NCI-H128 (cell line): Measurements from ENCODE around the gene BPGM.

Source experiments
- DNase-seq: peaks from one replicate; lab custom pipeline; 2025; ENCODE audit not compliant: unreplicated experiment; lab: John Stamatoyannopoulos, UW

BPGM gene

DNA sequence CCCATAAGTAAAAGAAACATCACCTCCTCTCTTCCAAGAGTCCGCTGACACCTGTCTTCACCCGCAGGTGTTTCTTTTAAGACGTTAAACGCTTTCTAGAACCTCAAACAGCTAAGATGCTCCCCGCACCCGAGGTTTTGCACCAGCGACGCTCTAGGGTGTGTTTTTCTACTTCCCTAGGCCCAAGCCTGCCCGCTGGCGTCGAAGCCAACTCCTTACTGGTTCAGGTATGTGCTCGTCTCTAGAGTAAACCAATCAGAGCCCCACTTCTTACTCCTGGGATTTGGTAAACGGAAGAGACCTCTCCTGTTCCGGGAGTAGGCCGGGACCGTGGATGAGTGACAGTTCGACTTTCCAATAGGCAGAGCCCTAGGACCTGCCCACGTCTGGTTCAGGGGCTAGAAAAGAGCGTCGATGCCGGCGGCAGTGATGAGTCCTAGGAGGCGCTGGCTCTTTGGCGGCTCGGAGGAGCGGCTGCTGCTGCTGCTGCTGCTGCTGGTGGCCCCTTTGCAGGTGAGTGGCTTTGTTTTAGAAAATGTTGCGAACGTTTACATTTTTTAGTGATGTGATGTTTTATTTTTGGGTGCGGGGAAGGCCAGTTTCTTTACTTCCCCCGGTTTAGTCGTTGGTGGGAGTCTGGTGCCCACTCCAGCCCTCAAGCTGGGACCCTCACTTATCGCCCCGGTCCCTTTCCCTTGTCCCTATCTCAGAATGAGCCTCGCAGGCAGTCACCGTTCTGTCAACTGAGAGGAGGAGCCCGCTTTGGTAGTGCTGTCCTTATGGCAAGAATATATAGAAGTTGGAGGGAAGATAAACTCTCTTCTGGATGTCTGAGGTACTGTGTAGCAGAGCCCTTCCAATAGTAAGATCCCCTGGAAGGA lies at the start of gene BPGM:
Gene BPGM, plus strand, starts transcription at position 429 of the 881 bp plus-strand sequence. CDS start 14,655 bp downstream, outside the sequence.
- peak; percentile 99 for DNase-seq

DNA sequence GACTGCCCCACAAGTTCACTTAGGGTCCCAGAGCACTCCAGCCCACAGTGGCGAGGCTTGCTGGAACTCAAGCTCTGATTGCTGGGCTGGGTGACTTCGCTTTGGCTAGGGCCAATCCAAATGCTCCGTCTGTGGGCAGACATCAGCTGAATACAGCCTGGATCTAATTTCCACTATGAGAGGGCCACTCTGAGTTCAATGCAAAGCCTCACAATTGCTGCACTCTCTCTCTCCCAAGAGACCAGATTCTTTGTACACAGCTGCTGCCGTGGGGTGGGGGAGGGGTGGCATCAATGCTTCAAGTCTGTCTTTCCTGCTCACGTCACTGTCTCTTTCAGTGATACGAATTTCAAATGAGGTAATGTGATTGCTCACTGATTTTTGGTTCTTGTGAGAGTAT lies 47.3 kb upstream of the BPGM start:
- DNase-seq, result no peak

- DNase-seq, result no peak
Observed at GRCh38 chr7:134601459-134601858, 45.2 kb upstream of the BPGM start.

- DNase-seq, result no peak
Observed at GRCh38 chr7:134602881-134603451, 43.7 kb upstream of the BPGM start.

GRCh38 chr7:134605978-134606923 lies 40.4 kb upstream of the BPGM start:
- DNase-seq, result no peak

DNA sequence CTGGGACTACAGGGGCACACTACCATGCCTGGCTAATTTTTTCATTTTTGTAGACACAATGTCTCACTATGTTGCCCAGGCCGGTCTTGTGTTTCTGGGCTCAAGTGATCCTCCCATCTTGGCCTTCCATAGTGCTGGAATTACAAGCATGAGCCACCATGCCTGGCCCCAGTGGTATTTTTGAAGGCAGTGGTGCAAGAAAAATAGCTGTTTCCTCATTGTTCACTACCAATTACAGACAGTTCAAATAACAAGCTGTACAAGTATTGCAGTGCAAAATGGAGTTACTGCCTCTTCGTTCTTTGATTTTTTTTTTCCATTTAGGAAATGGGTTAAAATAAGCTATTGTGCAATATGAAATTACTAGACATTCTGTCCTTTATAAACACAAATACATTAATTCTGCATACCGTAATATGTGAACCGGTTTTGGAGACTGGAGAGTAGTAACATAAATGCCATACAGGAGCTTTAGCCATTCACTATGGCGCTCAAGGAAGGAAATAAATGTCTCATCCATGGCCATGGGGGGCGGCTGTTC lies 35.0 kb upstream of the BPGM start:
- DNase-seq, result no peak

DNA sequence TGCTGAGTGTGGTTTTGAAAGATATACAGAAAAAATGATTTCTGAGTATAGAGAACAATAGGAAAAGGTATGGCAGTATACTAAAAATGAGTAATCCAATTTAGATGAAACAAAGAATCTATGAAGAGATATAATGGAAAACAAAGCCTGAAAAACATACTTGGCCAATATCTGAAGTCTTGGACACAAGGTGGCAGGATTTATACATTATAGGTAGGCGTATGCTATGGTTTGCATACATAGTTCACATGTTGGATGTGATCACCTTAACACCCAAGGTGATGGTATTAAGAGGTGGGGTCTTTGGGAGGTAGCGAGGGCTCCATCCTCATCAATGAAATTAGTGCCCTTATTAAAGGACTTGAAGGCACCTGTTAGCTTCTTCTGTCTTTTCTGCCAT lies 34.5 kb upstream of the BPGM start:
- DNase-seq, result no peak

DNA sequence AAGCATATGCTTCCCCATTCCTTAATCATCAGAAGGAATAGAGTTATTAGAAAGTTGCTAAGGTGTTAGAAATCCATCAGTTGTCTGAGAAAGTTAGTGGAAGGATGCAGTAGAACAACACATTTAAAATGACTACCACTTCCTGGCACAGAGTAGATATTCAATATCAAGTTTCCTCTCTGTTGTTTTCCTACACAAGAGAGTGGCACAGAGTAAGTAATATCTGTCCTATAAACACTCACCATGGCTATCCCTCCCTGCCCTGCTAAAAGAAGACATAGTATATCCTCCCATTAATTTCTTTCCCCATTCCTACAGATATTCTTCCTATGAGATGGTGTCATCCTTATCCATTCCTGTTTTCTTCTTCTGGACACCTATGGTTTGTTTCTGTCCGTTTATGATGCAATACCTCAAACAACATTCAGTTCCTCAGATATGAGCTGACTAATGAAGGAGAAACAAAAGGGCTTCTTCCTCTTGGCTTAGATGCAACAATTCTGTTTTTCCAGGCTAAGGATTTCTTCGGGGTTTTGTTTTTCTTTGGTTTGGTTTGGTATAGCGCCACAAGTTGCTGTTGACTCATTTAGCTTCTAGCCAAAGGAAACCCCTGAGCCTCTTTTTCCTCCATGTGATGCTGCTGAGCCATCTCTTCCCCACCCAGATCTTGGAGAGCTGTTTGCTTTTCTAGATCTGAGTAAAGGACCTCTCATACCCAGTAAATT lies 32.9 kb upstream of the BPGM start:
- no peak for DNase-seq

GRCh38 chr7:134616611-134617010 lies 30.0 kb upstream of the BPGM start:
- no peak for DNase-seq

DNA sequence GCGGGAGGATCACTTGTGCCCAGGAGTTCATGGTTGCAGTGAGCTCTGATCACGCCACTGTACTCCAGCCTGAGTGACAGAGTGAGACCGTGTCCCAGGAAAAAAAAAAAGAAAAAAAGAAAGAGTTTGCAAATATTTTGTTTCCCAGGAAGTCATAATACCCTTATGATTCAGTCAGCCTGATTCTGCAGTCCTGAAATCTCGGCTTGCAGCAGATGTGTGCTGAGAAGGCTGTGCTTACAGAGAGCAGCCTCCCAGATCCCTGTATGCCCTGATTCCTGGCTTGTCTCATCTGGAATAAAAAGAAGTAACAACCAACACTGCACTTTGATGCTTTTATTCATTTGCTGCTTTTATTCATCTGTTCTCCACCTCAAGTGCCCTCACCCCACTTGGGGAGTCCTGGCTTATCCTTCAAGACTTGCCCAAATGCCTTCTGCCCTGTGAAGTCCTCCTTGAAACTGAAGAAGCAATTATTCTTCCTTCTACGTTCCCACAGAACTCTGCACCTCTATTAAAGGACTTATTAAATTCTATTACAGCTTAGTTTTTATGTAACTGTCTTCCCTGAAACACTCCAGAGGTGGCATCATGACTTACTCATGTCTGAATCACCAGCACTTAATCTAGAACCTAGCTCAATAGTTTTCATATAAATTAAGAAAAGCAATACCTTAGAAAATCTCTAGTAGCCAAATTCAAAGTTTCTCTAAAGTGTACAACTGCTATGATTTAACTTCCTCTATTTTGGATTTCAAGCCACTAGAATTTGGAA lies 27.7 kb upstream of the BPGM start:
- DNase-seq, result no peak

DNA sequence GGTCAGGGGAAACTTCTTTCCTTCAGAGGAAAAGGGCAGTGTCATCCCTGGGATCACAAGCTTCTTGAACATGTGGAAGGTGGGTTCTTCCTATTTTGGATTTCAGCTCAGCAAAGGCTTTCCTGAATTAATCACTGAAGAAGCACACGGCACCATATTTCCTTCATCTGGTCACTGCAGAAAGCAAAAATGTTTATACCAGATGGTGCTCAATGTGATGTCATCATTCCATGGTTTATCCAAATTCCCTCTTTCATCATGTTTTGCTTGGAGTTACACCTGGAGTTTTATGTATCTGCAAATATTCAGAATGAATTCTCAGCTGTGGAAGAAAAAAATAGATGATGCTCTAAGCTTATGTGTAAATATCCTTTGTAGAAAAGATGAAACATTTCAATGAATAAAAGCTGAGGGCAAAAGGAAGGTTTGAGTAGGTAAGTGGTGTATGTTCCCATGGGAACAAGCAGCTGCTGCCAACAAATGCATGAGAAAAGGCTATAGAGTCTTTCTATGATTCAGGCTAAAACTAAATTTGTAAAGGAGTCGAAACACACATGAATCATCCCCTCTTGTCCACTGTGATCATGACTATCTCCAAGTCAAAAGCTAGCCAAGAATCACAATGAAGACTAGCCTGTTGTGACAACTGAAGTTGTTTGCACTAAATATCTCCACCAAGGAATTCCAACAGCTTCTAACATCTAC lies 26.9 kb upstream of the BPGM start:
- DNase-seq, result no peak

DNA sequence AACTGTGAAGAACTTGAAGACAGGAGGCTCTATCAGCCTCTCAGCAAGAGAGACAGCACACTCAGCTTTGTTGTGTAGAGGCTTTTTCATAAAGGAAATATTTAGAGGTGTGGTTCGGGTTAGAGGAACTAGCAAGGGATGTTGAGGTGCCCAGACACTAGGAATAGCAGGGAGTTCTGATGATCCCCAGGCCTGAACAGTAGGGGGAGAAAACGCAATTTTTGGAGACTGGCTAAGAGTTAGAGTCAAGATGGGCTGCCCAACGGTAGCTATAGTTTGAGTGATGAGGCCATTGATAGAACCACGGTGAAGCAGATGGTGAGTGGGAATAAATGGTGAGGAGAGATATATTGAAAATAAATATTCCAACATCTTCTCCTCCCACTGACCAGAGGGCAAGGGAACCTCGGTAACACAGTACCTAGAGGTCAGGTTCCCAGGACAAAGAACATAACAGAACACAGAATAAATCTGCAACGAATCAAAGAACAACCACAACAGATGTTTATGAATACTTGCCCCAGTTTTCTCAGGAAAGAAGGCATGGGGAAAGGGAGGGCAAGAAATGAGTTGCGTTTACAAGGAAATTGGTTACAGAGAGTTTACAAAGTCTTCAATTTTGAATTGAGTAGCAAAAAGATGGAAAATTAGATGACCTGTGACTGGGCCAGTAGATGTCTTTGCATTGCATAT lies 24.2 kb upstream of the BPGM start:
- DNase-seq, result no peak

DNA sequence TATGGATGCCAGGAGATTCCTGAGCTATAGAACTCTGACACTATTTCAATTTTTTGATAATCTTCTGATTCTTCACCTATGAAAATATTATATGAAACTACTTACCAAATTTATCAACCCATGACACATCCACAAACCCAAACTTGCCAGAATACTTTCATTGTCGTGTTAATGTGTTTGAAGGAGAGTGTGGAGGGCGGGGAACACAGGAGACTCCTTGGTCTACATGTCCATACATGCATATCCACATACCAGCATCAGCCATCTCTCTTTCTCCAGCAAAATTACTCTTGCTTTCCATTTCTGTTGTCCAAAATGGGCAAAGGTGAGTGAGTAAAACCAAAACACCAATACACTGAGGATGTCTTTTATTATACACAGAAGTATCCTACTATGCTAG lies 23.5 kb upstream of the BPGM start:
- no peak for DNase-seq

DNA sequence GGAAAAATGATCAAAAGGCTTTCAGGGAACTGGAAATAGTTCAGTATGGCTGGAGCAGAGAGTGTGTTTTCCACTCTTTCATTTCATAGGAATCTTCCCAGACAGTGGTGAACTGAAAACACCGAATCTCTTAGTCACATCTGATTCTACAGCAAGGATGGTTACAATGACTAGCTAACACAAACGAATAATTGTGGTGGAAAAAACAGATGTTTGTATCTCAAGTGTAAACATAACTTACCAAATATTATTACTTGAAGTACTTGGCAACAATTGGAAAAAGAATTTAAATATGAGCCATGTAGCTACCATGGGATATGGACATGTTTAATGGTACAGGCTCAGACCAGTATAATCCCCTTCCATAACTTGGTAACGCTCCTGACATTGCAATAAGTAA lies 21.1 kb upstream of the BPGM start:
- DNase-seq, result no peak

DNA sequence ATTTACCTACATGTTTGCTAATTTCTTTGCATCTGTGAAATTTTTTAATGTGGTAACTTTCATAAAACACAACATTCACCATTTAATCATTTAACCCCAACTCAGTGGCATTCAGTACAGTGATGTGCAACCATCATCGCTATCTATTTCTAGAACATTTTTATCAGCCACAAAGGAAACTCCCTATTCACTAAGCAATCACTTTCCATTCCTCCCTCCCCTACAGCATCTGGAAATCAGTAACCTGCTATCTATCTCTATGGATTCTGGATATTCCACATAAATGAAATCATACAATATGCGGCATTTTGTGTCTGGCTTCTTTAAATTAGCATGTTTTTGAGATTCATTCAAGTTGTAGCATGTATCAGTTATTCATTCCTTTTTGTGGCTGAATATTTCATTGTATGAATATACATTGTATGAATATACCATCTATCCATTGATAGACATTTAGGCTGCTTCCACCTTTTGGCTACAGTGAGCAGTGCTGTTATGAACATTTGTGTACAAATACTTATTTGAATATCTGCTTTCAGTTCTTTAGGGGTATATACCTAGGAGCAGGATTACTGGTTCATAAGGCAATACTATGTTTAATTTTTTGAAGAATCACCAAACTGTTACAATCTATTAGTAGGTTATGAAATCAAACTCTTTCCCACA lies 19.4 kb upstream of the BPGM start:
- no peak for DNase-seq

GRCh38 chr7:134627775-134628153 lies 18.9 kb upstream of the BPGM start:
- no peak for DNase-seq

GRCh38 chr7:134629445-134629844 lies 17.2 kb upstream of the BPGM start:
- no peak for DNase-seq

GRCh38 chr7:134630237-134630636 lies 16.4 kb upstream of the BPGM start:
- no peak for DNase-seq
